GM03348 (cell line): ENCODE measurements around the gene RAP1GAP2.
"Not testable (repeated sequence)": the region's sequence is repeated elsewhere in the genome, so short reads cannot be mapped to it uniquely, and the experiment has no call there.

Experiments
- DNase-seq: peaks from one replicate; pipeline ENCODE4 v3.0.0; 2012; ENCODE audit warnings: low spot score

The RAP1GAP2 gene

DNA sequence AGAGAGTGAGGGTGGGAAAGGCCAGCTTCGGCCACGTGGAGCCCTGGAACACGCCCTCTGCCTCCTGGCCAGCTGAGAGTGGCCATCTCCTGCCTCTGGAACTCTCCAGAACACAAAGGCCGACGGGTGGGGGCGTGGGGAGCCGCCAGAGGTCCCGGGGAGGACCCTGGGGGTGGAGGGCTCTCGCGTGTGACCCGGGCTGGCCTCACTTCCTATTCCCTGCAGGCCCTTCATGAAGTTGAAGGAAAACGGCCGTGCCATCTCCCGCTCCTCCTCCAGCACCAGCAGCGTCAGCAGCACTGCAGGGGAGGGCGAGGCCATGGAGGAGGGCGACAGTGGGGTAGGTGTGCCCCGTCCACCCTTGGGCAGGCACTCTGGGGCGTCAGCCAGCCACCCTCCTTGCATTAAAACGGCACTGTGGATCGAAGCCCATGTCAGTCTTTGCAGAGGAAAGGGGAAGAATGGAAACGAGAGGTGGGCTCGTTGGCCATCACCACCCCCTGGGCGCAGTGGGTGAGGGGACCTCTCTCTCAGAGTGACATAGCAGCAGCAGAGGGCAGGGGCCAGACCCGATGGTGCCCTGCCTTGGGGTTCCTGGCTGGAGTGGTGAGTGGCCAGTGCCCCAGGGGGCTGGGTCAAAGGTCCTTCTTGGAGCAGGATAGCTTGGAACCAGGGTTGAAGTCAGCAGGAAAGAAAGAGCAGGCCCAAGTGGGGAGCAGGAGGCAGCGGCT, 230.1 kb downstream of the RAP1GAP2 start:
- DNase-seq: no peak

DNA sequence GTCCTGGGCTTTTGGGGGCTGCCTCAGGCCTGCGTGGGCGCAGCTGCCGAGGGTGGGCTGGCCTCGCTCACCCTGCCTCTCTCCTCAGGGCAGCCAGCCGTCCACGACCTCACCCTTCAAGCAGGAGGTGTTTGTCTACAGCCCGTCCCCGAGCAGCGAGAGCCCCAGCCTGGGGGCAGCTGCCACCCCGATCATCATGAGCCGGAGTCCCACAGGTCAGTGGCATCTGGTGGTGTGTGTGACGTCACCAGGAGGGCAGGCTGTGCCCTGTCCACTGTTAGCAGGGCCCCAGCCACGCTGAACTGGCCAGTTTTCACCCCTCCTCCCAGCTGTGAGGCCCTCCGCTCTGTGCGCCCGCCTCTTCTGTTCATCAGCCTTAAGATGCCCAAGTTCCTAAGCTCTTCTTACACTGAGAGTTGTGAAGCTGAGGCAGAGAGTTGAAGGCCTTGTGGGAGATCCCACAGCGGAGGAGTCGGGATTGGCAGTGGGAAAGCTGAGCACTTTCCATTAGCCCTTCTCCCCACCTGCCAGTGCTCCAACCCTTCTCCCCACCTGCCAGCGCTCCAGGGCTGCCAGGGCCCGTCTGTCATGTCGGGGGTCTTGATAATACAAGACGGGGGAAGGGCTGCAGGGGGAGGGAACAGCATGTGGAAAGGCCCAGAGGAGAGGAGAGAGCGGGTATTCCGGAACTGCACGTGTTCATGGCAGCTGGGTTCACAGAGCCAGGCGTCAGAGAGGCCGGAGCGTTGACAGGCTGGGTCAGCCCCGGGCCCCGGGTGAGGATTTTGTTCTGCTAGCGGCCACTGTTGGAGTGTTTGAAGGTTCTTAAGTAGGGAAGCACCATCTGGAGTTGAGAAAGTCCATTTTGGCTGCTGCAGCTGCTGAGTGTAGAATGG, 230.9 kb downstream of the RAP1GAP2 start:
- no peak for DNase-seq

DNA sequence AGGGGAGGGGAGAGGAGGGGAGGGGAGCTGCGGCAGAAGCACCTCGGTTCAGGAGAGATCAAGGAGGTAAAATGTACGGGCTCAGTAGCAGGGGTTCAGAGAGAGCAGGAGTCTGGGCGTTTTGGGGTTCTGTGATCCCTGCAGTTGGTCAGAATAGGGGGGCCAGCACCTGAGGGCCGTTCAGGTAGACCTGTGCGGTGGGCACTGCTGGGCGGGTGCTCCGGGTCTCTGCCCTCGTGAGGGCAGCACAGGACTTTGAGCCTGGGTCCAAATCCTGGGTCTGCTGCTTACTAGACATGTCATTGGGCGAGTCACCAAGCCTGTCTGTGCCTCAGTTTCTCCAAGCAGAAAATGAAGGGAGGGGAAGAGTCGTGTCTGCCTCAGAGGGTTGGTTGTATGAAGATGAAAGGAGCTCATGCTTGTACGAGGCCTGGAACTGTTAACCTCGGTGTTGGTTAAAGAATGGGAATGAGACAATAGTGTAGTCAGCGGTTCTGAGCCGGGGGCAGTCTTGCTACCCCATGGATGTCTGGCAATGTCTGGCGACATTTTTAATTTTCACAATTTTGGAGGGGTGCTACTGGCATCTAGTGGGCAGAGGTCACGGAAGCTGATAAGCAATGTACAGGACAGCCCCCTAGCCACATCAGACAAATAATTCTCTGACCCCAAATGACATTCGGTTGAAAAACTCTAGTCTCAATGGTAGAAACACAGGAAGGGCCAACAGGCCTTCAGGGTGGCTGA, 231.7 kb downstream of the RAP1GAP2 start:
- DNase-seq: no peak

DNA sequence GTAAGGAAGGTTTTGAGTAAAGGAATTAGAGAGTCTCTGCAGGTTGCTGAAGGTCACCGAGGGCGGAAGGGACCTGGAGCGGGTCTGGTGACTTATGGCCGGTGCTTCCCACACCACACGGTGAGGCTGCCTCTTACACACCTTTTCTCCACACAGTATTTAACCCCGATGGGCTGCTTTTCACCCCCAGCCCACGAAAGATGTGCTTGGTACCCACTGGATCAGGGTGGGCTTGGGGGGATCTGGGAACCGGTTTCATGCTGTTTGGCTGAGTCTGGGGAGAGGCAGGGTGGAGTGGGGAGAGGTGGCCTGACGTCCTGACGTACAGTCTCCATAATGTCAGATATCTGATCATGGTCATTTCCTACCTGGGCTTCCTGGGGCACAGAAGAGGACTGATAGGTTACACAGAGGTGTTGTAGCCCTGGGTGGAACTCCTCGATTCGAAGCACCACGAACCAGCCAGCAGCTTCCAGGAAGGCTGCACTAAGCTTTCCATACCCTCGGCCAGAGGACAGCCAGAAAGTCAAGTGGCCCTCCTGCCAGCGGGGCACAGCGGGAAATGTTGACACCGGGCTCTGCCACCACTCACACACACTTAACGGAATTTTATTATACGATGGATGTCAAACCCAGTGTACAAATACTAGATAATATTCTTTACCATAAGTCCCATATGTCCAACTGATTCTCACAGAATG, 233.1 kb downstream of the RAP1GAP2 start:
- DNase-seq: no peak

DNA sequence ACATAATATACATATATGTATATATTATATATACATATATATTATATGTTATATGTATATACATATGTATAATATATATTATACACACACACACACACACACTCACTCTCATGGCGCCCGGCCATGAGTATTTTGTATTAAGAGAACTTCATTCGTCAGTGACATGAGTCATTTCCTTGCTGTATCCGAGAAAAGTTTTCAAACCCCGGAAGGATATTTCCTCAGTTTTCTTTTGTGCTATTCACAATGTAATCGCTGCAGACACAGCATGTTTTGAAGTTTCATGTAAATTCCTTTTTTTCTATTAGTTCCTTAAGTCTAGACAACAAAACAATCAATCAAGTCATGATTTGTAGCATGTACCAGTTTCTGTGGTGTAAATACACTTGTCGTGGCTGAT, 233.9 kb downstream of the RAP1GAP2 start:
- DNase-seq: no peak

DNA sequence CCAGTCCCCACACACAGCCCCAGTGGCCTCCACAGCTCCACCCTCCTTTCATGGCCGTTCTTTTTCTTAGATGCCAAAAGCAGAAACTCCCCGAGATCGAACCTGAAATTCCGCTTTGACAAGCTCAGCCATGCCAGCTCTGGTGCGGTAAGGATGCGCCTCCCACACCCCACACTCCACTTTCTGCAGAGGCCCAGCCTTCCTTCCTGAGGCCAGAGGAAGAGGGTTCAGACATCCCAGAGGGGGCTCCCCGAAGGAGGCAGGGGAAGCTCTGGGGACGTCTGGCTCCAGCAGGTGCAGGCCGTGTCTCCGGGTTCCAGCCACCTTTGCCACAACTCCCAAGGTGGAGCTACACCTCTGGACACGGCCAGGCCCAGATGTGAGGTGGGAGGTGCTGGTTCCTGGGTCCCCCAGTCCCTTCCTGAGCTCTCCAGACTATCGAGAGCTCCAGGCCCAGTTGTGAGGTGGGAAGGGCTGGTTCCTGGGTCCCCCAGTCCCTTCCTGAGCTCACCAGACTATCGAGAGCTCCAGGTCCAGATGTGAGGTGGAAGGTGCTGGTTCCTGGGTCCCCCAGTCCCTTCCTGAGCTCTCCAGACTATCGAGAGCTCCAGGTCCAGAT, 234.7 kb downstream of the RAP1GAP2 start:
- not testable (repeated sequence) for DNase-seq

DNA sequence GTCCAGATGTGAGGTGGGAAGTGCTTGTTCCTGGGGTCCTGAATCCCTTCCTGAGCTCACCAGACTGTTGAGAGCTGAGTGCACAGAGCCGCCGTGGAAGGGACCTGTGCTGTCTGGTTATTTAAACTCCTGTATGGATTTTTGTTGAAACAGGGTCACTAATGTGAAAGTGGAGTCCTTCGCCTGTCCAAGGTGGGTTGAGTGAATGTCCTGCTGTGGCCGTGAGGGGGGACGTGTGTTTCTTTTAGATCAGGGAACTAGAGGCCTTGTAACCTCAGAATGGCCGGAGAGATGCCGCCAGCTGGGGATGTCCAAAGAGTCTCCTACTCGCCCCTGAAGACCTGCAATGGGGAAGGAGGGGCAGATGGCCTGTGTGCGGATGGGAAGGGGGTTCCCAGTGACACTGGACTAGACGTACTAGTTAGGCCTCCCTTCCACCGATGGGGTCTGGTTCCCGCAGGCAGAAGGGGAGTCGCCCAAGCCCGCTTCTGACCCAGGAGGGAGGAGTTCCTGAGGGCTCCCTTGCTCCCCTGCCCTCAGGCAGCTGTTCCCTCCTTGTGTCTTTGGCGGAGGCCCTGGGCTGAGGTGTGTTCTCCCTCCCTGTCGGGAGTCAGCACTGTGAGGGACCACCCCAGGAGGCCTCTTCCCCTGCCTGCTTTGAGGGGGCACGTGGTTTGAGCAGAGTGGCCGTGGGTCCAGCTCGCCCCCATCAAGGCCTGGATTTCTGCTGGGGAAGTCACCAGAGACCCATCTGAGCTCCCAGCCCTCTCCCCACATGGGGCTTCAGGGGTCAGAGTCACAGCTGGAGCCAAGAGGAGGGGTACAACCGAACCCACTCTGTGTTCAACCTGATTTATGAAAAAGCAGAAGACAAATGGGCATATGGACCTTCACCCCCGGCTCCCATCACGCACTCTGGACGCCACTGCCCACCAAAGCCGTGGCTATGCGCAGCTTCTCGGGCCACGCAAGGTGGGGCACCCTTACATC, 236.3 kb downstream of the RAP1GAP2 start:
- no peak for DNase-seq

GRCh38 chr17:3033248-3033640, 237.0 kb downstream of the RAP1GAP2 start:
- DNase-seq: no peak

DNA sequence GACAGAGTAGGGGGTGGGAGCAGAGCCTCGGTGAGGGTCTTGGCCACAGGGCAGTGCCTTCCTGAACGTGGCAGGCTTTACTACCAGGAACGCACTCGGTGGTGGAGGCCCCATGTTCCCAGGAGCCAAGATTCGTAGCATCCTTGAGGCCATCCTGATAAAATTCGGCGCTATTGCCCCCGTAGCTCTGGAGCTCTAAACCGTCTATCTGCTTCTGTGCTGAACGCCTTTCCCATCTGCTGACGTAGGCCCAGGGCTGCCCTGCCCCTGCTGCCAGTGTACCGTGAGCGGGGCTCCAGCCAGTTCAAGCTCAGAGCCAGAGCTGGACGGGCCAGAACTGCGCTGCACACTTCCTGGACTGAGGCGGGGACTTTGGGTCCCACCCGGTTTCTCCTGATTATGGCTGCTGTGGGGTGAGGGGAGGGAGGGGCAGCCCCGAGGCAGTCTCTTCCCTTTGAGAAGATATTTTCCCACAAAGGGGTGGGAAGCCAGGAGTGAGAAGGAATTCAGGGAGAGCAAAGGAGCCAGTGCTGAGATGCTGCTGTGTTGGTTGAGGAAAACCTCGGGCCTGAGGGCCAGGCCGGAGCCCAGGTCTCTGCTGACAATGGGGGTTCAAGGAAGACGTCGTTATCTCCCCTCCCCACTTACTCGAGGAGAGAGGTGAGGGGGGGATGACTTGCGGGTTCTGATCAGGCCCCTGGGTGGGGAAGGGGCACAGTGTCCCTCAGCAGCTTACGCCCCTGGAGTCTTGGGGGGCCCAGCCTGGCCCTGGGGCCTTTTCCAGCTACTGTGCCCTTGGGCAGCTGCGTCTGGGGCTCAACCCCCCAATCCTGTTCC, 237.7 kb downstream of the RAP1GAP2 start:
- DNase-seq: no peak

GRCh38 chr17:3034578-3034920, 238.3 kb downstream of the RAP1GAP2 start:
- DNase-seq: no peak

DNA sequence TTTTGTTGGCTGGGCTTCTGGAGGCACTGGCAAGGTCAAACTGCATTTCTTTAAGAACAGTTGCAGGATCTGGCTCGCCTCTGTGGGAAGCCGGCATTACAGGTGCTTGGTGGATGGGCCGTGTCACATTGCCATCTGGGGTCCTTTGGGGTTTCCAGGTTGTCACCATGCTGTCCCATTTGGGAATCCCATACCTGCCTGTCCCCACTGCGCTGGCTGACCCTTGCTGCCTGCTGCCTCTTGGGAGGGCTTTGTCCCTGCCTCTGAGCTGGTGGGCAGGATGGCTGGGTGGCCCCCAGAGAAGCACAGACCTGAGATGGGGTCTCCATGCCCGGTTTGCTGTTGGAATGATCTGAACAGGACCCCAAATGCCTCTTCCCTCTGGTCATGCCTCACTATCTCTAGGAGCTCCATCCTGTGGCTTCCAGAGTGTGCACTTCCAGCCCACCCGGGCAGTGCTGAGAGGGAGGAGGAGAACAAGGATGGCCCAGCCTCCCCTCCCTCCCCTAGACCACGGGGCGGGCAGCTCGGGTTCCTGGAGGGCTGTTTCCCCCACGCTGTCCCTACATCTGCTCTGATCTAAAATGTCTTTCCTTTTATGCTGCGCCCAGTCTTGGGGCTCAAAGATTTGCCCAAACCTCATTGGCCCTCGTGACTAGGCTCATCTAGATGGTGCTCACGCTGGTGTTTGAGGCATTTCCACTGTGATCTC, 239.2 kb downstream of the RAP1GAP2 start:
- DNase-seq: no peak

DNA sequence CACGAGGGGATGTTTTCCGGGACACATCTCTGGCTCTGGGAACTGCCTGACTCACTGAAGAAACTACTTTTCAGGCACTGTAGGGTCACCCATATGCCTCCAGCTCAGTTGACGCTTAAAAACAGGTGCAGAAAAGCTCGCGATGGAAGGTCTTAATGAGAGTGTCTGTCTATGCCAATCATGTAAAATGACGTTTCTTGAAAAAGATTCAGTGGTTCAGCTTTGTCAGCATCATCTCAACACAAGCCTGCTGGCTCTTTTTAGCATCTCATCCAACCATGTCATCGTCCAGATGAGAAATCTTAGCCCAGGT, 239.7 kb downstream of the RAP1GAP2 start:
- no peak for DNase-seq

DNA sequence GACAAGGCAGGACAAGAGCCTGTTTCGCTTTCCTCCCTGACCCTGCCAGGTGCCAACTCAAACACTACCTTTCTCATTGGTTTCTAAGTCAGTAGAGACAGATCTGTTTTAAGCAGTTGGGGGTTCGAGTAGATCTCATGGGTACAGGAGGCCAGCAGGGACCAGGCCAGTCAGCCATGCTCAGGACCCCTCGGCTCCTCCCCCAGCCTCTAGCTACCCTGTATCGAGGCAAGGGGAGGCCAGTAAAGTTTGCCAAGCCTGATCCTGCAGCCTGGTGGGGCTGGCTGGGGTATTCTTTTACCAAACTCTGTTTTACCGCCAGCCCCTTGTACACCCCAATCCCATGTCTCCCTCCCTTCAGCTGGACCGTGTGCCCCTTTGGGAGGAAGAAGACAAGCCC, 240.6 kb downstream of the RAP1GAP2 start:
- DNase-seq: no peak

GRCh38 chr17:3037259-3037658, 241.0 kb downstream of the RAP1GAP2 start:
- DNase-seq: no peak

- no peak for DNase-seq
Measured at GRCh38 chr17:3038941-3039340, 242.7 kb downstream of the RAP1GAP2 start.

DNA sequence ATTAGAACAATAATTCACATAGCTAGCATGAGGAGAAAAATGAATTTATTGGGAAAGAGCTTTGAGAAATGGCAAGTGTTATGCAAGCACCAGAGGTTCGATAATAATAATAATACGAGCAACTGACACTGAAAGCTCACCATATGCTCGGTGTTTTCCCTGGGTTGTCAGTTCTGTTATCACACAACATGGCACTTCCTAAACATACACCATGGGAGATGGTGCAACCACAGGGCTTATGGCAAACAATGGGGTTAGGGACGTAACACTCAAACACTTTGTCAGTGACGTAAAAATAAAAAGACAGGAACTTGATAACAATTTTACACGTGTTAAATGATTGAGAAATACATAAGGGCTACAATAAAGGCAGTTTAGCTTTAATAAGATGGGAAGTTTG, 243.5 kb downstream of the RAP1GAP2 start:
- DNase-seq: no peak

- no peak for DNase-seq
Measured at GRCh38 chr17:3040882-3041281, 244.6 kb downstream of the RAP1GAP2 start.

GRCh38 chr17:3043737-3044365, 247.6 kb downstream of the RAP1GAP2 start:
- no peak for DNase-seq

DNA sequence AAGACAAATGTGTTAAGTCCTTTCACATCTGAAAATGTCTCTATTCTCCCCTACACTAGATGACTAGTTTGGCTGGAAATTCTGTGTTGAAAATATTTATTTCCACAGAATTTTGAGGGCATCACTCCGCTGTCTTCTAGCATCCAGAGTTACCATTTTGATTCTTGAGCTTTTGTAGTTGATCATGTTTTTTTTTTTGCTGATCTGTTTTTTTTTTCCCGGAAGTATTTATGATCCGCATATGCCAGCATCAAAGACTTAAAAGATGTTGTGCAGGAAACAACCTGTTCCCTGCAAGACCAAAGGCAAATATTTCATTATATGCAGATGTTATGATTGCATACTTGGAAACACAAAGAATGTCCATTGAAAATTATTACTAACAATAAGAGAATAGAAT, 250.5 kb downstream of the RAP1GAP2 start:
- no peak for DNase-seq
